ENCODE results near the gene ARHGEF6.

Gene ARHGEF6

GRCh38 chrX:136731798-136732197 lies 48.9 kb downstream of the ARHGEF6 start:
- TF ChIP-seq FOXP2 (optimal IDR thresholded peaks at IDR 0.05; ENCODE audit: borderline replicate concordance, extremely low read depth, extremely low read length, insufficient read depth) (no peak), TAF1 (IDR thresholded peaks at IDR 0.05; ENCODE audit: borderline replicate concordance, insufficient read depth, low read length) (no peak), REST (IDR thresholded peaks at IDR 0.05; ENCODE audit: insufficient read depth in 1 of 2, low read depth in 2 of 2, low read length in 2 of 2) (no peak), SIN3A (IDR thresholded peaks at IDR 0.05; ENCODE audit: borderline replicate concordance, insufficient read depth, low read length) (no peak), POLR2AphosphoS5 (IDR thresholded peaks at IDR 0.05; ENCODE audit: low read depth, low read length) (no peak)

GRCh38 chrX:136731207-136731782 lies 49.4 kb downstream of the ARHGEF6 start:
- no peak for TF ChIP-seq TAF1 (IDR thresholded peaks at IDR 0.05; ENCODE audit: borderline replicate concordance, insufficient read depth, low read length)
- no peak for TF ChIP-seq SIN3A (IDR thresholded peaks at IDR 0.05; ENCODE audit: borderline replicate concordance, insufficient read depth, low read length)
- no peak for TF ChIP-seq POLR2AphosphoS5 (IDR thresholded peaks at IDR 0.05; ENCODE audit: low read depth, low read length)
- no peak for TF ChIP-seq REST (IDR thresholded peaks at IDR 0.05; ENCODE audit: insufficient read depth in 1 of 2, low read depth in 2 of 2, low read length in 2 of 2)
- no peak for TF ChIP-seq FOXP2 (optimal IDR thresholded peaks at IDR 0.05; ENCODE audit: borderline replicate concordance, extremely low read depth, extremely low read length, insufficient read depth)

- TF ChIP-seq SIN3A (IDR thresholded peaks at IDR 0.05; ENCODE audit: borderline replicate concordance, insufficient read depth, low read length) (no peak), POLR2AphosphoS5 (IDR thresholded peaks at IDR 0.05; ENCODE audit: low read depth, low read length) (no peak), TAF1 (IDR thresholded peaks at IDR 0.05; ENCODE audit: borderline replicate concordance, insufficient read depth, low read length) (no peak), REST (IDR thresholded peaks at IDR 0.05; ENCODE audit: insufficient read depth in 1 of 2, low read depth in 2 of 2, low read length in 2 of 2) (no peak), FOXP2 (optimal IDR thresholded peaks at IDR 0.05; ENCODE audit: borderline replicate concordance, extremely low read depth, extremely low read length, insufficient read depth) (no peak)
These were observed 52.3 kb downstream of the ARHGEF6 start for GRCh38 chrX:136728393-136728792.

GRCh38 chrX:136725441-136726104 lies 55.2 kb downstream of the ARHGEF6 start:
- TF ChIP-seq POLR2AphosphoS5 (IDR thresholded peaks at IDR 0.05; ENCODE audit: low read depth, low read length) = no peak
- TF ChIP-seq SIN3A (IDR thresholded peaks at IDR 0.05; ENCODE audit: borderline replicate concordance, insufficient read depth, low read length) = no peak
- no peak for TF ChIP-seq FOXP2 (optimal IDR thresholded peaks at IDR 0.05; ENCODE audit: borderline replicate concordance, extremely low read depth, extremely low read length, insufficient read depth)
- no peak for TF ChIP-seq REST (IDR thresholded peaks at IDR 0.05; ENCODE audit: insufficient read depth in 1 of 2, low read depth in 2 of 2, low read length in 2 of 2)
- TF ChIP-seq TAF1 (IDR thresholded peaks at IDR 0.05; ENCODE audit: borderline replicate concordance, insufficient read depth, low read length) = no peak
